Kidney capillary endothelial cell (primary cell): ENCODE results near the gene RAPGEF5.

Experiments
- DNase-seq: peaks from one replicate; pipeline ENCODE4 v3.0.0-alpha.2; 2018; ENCODE audit warnings: low spot score

The RAPGEF5 gene

GRCh38 chr7:22152690-22153089 is 204.3 kb downstream of the RAPGEF5 start:
- no peak for DNase-seq

- DNase-seq = no peak
Observed at GRCh38 chr7:22151901-22152300, 205.1 kb downstream of the RAPGEF5 start.

- no peak for DNase-seq
Observed at GRCh38 chr7:22150221-22150620, 206.7 kb downstream of the RAPGEF5 start.

- no peak for DNase-seq
Observed at GRCh38 chr7:22147868-22148267, 209.1 kb downstream of the RAPGEF5 start.

GRCh38 chr7:22146961-22147512 is 209.9 kb downstream of the RAPGEF5 start:
- DNase-seq = no peak

- no peak for DNase-seq
Observed at GRCh38 chr7:22144950-22145349, 212.0 kb downstream of the RAPGEF5 start.

- no peak for DNase-seq
Observed at GRCh38 chr7:22143491-22143890, 213.5 kb downstream of the RAPGEF5 start.

- no peak for DNase-seq
Observed at GRCh38 chr7:22142572-22142971, 214.4 kb downstream of the RAPGEF5 start.

GRCh38 chr7:22141355-22141754 is 215.6 kb downstream of the RAPGEF5 start:
- no peak for DNase-seq

GRCh38 chr7:22140578-22140977 is 216.4 kb downstream of the RAPGEF5 start:
- no peak for DNase-seq

- no peak for DNase-seq
Observed at GRCh38 chr7:22138886-22139285, 218.1 kb downstream of the RAPGEF5 start.

- no peak for DNase-seq
Observed at GRCh38 chr7:22138106-22138505, 218.8 kb downstream of the RAPGEF5 start.

GRCh38 chr7:22137466-22137865 is 219.5 kb downstream of the RAPGEF5 start:
- no peak for DNase-seq

- no peak for DNase-seq
Observed at GRCh38 chr7:22137026-22137425, 219.9 kb downstream of the RAPGEF5 start.

- no peak for DNase-seq
Observed at GRCh38 chr7:22129819-22130580, 227.0 kb downstream of the RAPGEF5 start.

- no peak for DNase-seq
Observed at GRCh38 chr7:22129166-22129565, 227.8 kb downstream of the RAPGEF5 start.

- DNase-seq = no peak
Observed at GRCh38 chr7:22128528-22128920, 228.4 kb downstream of the RAPGEF5 start.

- DNase-seq = peak; percentile 81
Observed at GRCh38 chr7:22127835-22128527, 229.0 kb downstream of the RAPGEF5 start.

- DNase-seq = no peak
Observed at GRCh38 chr7:22125436-22125835, 231.5 kb downstream of the RAPGEF5 start.

- no peak for DNase-seq
Observed at GRCh38 chr7:22124941-22125340, 232.0 kb downstream of the RAPGEF5 start.

- peak; percentile 60 for DNase-seq
Observed at GRCh38 chr7:22123139-22123538, 233.8 kb downstream of the RAPGEF5 start.

- peak; percentile 69 for DNase-seq
Observed at GRCh38 chr7:22121702-22122474, 235.1 kb downstream of the RAPGEF5 start.
